ENCODE data around the gene LGI2. TPM values are rescaled to one million over a fixed set of nuclear protein-coding genes. Genes with fewer than 3 reads are reported as not detected.

Gene LGI2
- total RNA-seq, 1 experiment from 2014 or later: 12.2 TPM

GRCh38 chr4:25068386-25068785 is 37.6 kb upstream of the LGI2 start (continued):
- TF ChIP-seq NFYB (CRISPR knock-in tag; conservative IDR thresholded peaks at IDR 0.05; ENCODE audit: low read depth): no peak
- no peak for TF ChIP-seq TP53 (CRISPR knock-in tag; IDR thresholded peaks at IDR 0.05)

- peaks cover 7% of the 10 kb centered on the region for H3K27me3 Mint-ChIP-seq (ENCODE audit: low read depth)
- peaks cover 4% of the 10 kb centered on the region; the same call in 1 of the 2 replicates for H3K9me3 Mint-ChIP-seq
- TF ChIP-seq CREM (CRISPR knock-in tag; IDR thresholded peaks at IDR 0.05) (no peak), FOXP1 (CRISPR knock-in tag; IDR thresholded peaks at IDR 0.05; ENCODE audit: borderline replicate concordance) (no peak), MLX (CRISPR knock-in tag; IDR thresholded peaks at IDR 0.05) (no peak), EMX1 (CRISPR knock-in tag; IDR thresholded peaks at IDR 0.05) (no peak), FOXP4 (CRISPR knock-in tag; IDR thresholded peaks at IDR 0.05) (no peak), ERG (CRISPR knock-in tag; IDR thresholded peaks at IDR 0.05) (no peak)
- H3K36me3 Mint-ChIP-seq: peaks cover 3% of the 10 kb centered on the region; the same call in 1 of the 2 replicates
- no peak for DNase-seq (ENCODE audit: low spot score)
- no peak for ATAC-seq
- peak overlapping the region; percentile 92 for H3K27ac Mint-ChIP-seq
- CTCF ChIA-PET: interaction anchor here (1.0 kb wide), 2 partner anchors 79 to 246 kb away, joined by 3 to 5 read pairs; partner anchors contain the start of gene ZCCHC4
- POLR2A ChIA-PET: interaction anchor here (0.5 kb wide), 1 partner anchor 76 kb away, joined by 4 read pairs; no protein-coding TSS in a partner anchor
- H3K4me3 Mint-ChIP-seq: no peak overlapping the region
- H3K4me1 Mint-ChIP-seq: peaks cover 67% of the 10 kb centered on the region
Observed at GRCh38 chr4:25065932-25066590, 35.3 kb upstream of the LGI2 start.

GRCh38 chr4:25065431-25065858 is 34.7 kb upstream of the LGI2 start:
- CTCF ChIA-PET: interaction anchor here (0.7 to 1.4 kb wide), 5 partner anchors 20 to 247 kb away, joined by 3 to 5 read pairs (median 3); partner anchors contain the start of gene ZCCHC4
- H3K4me3 Mint-ChIP-seq: peak overlapping the region; percentile 25; the same call in 1 of the 2 replicates
- TF ChIP-seq PREB (CRISPR knock-in tag; IDR thresholded peaks at IDR 0.05; ENCODE audit: borderline replicate concordance) (no peak), CDX4 (CRISPR knock-in tag; IDR thresholded peaks at IDR 0.05; ENCODE audit: borderline replicate concordance) (no peak), CBFB (CRISPR knock-in tag; IDR thresholded peaks at IDR 0.05; ENCODE audit: low read depth) (no peak), MYBL2 (CRISPR knock-in tag; IDR thresholded peaks at IDR 0.05) (no peak), IRF2 (CRISPR knock-in tag; IDR thresholded peaks at IDR 0.05; ENCODE audit: borderline replicate concordance, low read depth) (no peak), MXD4 (CRISPR knock-in tag; IDR thresholded peaks at IDR 0.05; ENCODE audit: borderline replicate concordance) (no peak), ELF4 (CRISPR knock-in tag; IDR thresholded peaks at IDR 0.05; ENCODE audit: low read depth) (no peak), GTF2I (CRISPR knock-in tag; conservative IDR thresholded peaks at IDR 0.05) (no peak), RELA (CRISPR knock-in tag; IDR thresholded peaks at IDR 0.05; ENCODE audit: borderline replicate concordance) (no peak), ZNF263 (CRISPR knock-in tag; IDR thresholded peaks at IDR 0.05; ENCODE audit: low read depth) (no peak), ZNF138 (CRISPR knock-in tag; conservative IDR thresholded peaks at IDR 0.05) (no peak), JAZF1 (CRISPR knock-in tag; IDR thresholded peaks at IDR 0.05) (no peak), NR1H2 (CRISPR knock-in tag; IDR thresholded peaks at IDR 0.05) (no peak), FOXJ3 (CRISPR knock-in tag; IDR thresholded peaks at IDR 0.05; ENCODE audit: borderline replicate concordance) (no peak), FOXP4 (CRISPR knock-in tag; IDR thresholded peaks at IDR 0.05) (no peak), ZNF512 (CRISPR knock-in tag; IDR thresholded peaks at IDR 0.05; ENCODE audit: borderline replicate concordance) (no peak)

More at GRCh38 chr4:25065431-25065858, 34.7 kb upstream of the LGI2 start:
- H3K4me1 Mint-ChIP-seq: peaks cover 61% of the 10 kb centered on the region
- ATAC-seq (peak; percentile 34), DNase-seq (ENCODE audit: low spot score) (no peak)
- peaks cover 4% of the 10 kb centered on the region; the same call in 1 of the 2 replicates for H3K9me3 Mint-ChIP-seq
- peak overlapping the region; percentile 92 for H3K27ac Mint-ChIP-seq
- H3K36me3 Mint-ChIP-seq: peaks cover 3% of the 10 kb centered on the region; the same call in 1 of the 2 replicates
- POLR2A ChIA-PET: interaction anchor here (0.5 kb wide), 1 partner anchor 76 kb away, joined by 4 read pairs; no protein-coding TSS in a partner anchor
- peaks cover 7% of the 10 kb centered on the region for H3K27me3 Mint-ChIP-seq (ENCODE audit: low read depth)
